GM21367 (cell line): Measurements from ENCODE around the gene CATSPERZ.
A peak's percentile ranks its signal among the peaks of the same experiment; 100 is the strongest.

Experiments
- ATAC-seq: cut with Tn5 transposase; IDR thresholded peaks from one replicate; pipeline ENCODE4 v1.9.1; 2021; ENCODE audit not compliant: unreplicated experiment

The CATSPERZ gene

GRCh38 chr11:64263947-64264317, 36.2 kb upstream of the CATSPERZ start:
- no peak for ATAC-seq

GRCh38 chr11:64264371-64264852, 35.7 kb upstream of the CATSPERZ start:
- ATAC-seq, result no peak

GRCh38 chr11:64265176-64266160, 34.7 kb upstream of the CATSPERZ start:
- no peak for ATAC-seq

GRCh38 chr11:64266339-64266738, 33.8 kb upstream of the CATSPERZ start:
- ATAC-seq, result no peak

GRCh38 chr11:64267207-64267945, 32.8 kb upstream of the CATSPERZ start:
- no peak for ATAC-seq

- no peak for ATAC-seq
Observed at GRCh38 chr11:64268025-64268892, 31.9 kb upstream of the CATSPERZ start.

GRCh38 chr11:64268893-64269539, 31.1 kb upstream of the CATSPERZ start:
- peak; percentile 14 for ATAC-seq

- ATAC-seq, result peak; percentile 43
Observed at GRCh38 chr11:64269540-64270220, 30.5 kb upstream of the CATSPERZ start.

- ATAC-seq, result no peak
Observed at GRCh38 chr11:64275031-64275800, 24.9 kb upstream of the CATSPERZ start.

GRCh38 chr11:64275841-64276240, 24.3 kb upstream of the CATSPERZ start:
- ATAC-seq, result no peak

- no peak for ATAC-seq
Observed at GRCh38 chr11:64276653-64277431, 23.3 kb upstream of the CATSPERZ start.

- ATAC-seq, result no peak
Observed at GRCh38 chr11:64278576-64279190, 21.5 kb upstream of the CATSPERZ start.

GRCh38 chr11:64281957-64282770, 18.0 kb upstream of the CATSPERZ start:
- ATAC-seq, result no peak

- ATAC-seq, result no peak
Observed at GRCh38 chr11:64283092-64283491, 17.1 kb upstream of the CATSPERZ start.

- ATAC-seq, result peak; percentile 40
Observed at GRCh38 chr11:64284048-64284961, 15.9 kb upstream of the CATSPERZ start, which contains the start of gene BAD. Gene BAD (minus strand): TSS chr11:64284665. CDS start chr11:64284368, 297 bp downstream.
